Peyer's patch (tissue), 4 donors: ENCODE measurements around the gene APOM. TPM values are rescaled to one million over a fixed set of nuclear protein-coding genes. Genes with fewer than 3 reads are reported as not detected.

Source experiments
- DNase-seq, 3 donors: peaks; one replicate each; pipeline ENCODE4 v3.0.0-alpha.2; 2017 to 2019
- H3K27ac ChIP-seq, 4 donors: fragments of 200-600 bp; sonication (generic); one replicate each; pipeline ENCODE4 v1.5.1; 2016 to 2019
- H3K27me3 ChIP-seq, 2 donors: fragments of 200-600 bp; sonication (generic); one replicate each; pipeline ENCODE4 v1.5.1; 2019
- H3K36me3 ChIP-seq, 3 donors: fragments of 200-600 bp; sonication (generic); one replicate each; pipeline ENCODE4 v1.5.1; 2016 to 2019
- H3K4me1 ChIP-seq, 4 donors: fragments of 200-600 bp; sonication (generic); one replicate each; pipeline ENCODE4 v1.5.1; 2016 to 2019
- H3K4me3 ChIP-seq, 4 donors: fragments of 200-600 bp; sonication (generic); 1 replicate in 3 of 4; 2 replicates in 1 of 4; pipeline ENCODE4 v1.5.1; 2016 to 2019; ENCODE audit warnings: mild to moderate bottlenecking in 1 of 4
- H3K9me3 ChIP-seq, 4 donors: fragments of 200-600 bp; sonication (generic); one replicate each; pipeline ENCODE4 v1.5.1; 2016 to 2019; ENCODE audit warnings: mild to moderate bottlenecking in 1 of 4
- CTCF ChIP-seq, 6 experiments: fragments of 450-650 bp in 4 of 6; fragments of 200-600 bp in 2 of 6; sonication (generic) in 1 of 6; IDR thresholded peaks; one replicate each; pipeline ENCODE4 v1.5.1; 2017 to 2019; ENCODE audit warnings: antibody characterized with exemption in 6 of 6, mild to moderate bottlenecking in 3 of 6, moderate library complexity in 1 of 6
- POLR2A ChIP-seq, 2 donors: fragments of 450-650 bp; IDR thresholded peaks; one replicate each; pipeline ENCODE4 v1.5.1; 2017; ENCODE audit warnings: antibody characterized with exemption in 2 of 2, mild to moderate bottlenecking in 2 of 2, moderate library complexity in 2 of 2
- total RNA-seq, 4 donors: library from RNA; depleted of rRNA; stranded (reverse); fragments of >200 nt; gene quantifications; one replicate each; pipeline ENCODE4 v1.1.0, GENCODE V29; 2016

The APOM gene
- total RNA-seq, 4 donors from 2014 or later: 10.0 to 34.9 (median 10.9) TPM; not detected in 1

- H3K4me1 ChIP-seq: peaks cover 7 to 76% (median 14%) of the 10 kb centered on the region in 4 donors
- TF ChIP-seq POLR2A (IDR thresholded peaks at IDR 0.05): no peak
- no peak for TF ChIP-seq CTCF (IDR thresholded peaks at IDR 0.05)
- H3K27me3 ChIP-seq: no peaks in the 10 kb centered on the region
- no peak overlapping the region for H3K27ac ChIP-seq
- DNase-seq: no peak
- H3K36me3 ChIP-seq: peaks cover 0 to 25% (median 0%) of the 10 kb centered on the region in 3 donors
- H3K9me3 ChIP-seq: no peaks in the 10 kb centered on the region
- H3K4me3 ChIP-seq: peak overlapping the region in 1 of 4 donors; percentile 5
Observed at GRCh38 chr6:31658158-31658688, 2.5 kb downstream of the APOM start.

- DNase-seq: no peak
- Histone ChIP-seq H3K4me1 (peaks cover 9 to 76% (median 19%) of the 10 kb centered on the region in 4 donors), H3K9me3 (no peaks in the 10 kb centered on the region), H3K27ac (peak overlapping the region in 3 of 4 donors; percentile 81 to 90 (median 85)), H3K27me3 (no peaks in the 10 kb centered on the region), H3K36me3 (peaks cover 0 to 25% (median 0%) of the 10 kb centered on the region in 3 donors), H3K4me3 (peak overlapping the region; percentile 54 to 74 (median 66))
- no peak for TF ChIP-seq CTCF (IDR thresholded peaks at IDR 0.05)
- no peak for TF ChIP-seq POLR2A (IDR thresholded peaks at IDR 0.05)
Observed at GRCh38 chr6:31658983-31659648, 3.4 kb downstream of the APOM start.

GRCh38 chr6:31659649-31660380 lies 4.1 kb downstream of the APOM start:
- H3K36me3 ChIP-seq: peaks cover 0 to 25% (median 0%) of the 10 kb centered on the region in 3 donors
- no peaks in the 10 kb centered on the region for H3K27me3 ChIP-seq
- H3K4me3 ChIP-seq: peak overlapping the region; percentile 54 to 74 (median 66)
- peaks cover 9 to 72% (median 19%) of the 10 kb centered on the region in 4 donors for H3K4me1 ChIP-seq
- no peaks in the 10 kb centered on the region for H3K9me3 ChIP-seq
- TF ChIP-seq POLR2A (IDR thresholded peaks at IDR 0.05): no peak
- no peak for TF ChIP-seq CTCF (IDR thresholded peaks at IDR 0.05)
- peak overlapping the region; percentile 81 to 90 (median 84) for H3K27ac ChIP-seq
- DNase-seq: peak in 2 of 3 donors; percentile 41 to 62

- peak within 1 kb of the TSS; percentile 54 to 74 (median 66) for H3K4me3 ChIP-seq
- H3K4me1 ChIP-seq: peaks cover 9 to 67% (median 19%) of the 10 kb centered on the region in 4 donors
- peaks cover 0 to 25% (median 0%) of the 10 kb centered on the region in 3 donors for H3K36me3 ChIP-seq
Observed at GRCh38 chr6:31660381-31661261, 4.9 kb downstream of the APOM start, which contains the start of gene C6orf47. TSS of gene C6orf47 (minus strand) at chr6:31660778. CDS start at chr6:31659947, 831 bp downstream.

More at GRCh38 chr6:31660381-31661261, 4.9 kb downstream of the APOM start, which contains the start of gene C6orf47:
- H3K9me3 ChIP-seq: no peaks in the 10 kb centered on the region
- peak within 1 kb of the TSS; percentile 81 to 90 (median 84) for H3K27ac ChIP-seq
- TF ChIP-seq CTCF (IDR thresholded peaks at IDR 0.05) (no peak), POLR2A (IDR thresholded peaks at IDR 0.05) (peak; percentile 87 to 92)
- no peaks in the 10 kb centered on the region for H3K27me3 ChIP-seq
- DNase-seq: peak; percentile 89 to 94 (median 90)
